GM13976 (cell line): Measurements from ENCODE around the gene KCNC4.

Experiments
- DNase-seq: peaks from one replicate; pipeline ENCODE4 v3.0.0; 2012; ENCODE audit warnings: low spot score
- in situ Hi-C: fragments of 300-500 bp; cut with MboI; formaldehyde crosslinking; loops from one replicate; pipeline ENCODE4 v1.12.0; 2022; ENCODE audit warnings: low sequenced_read_pairs, mixed read lengths, inconsistent platforms; ENCODE audit not compliant: unreplicated experiment
- TF ChIP-seq, protein P1 (sequence below): IDR thresholded peaks from 2 replicates; pipeline ENCODE4 v1.5.1; 2012; ENCODE audit warnings: borderline replicate concordance, mild to moderate bottlenecking; ENCODE audit not compliant: insufficient read depth; ENCODE audit errors: extremely low read depth, missing control alignments, control extremely low read depth

KCNC4 gene

DNA sequence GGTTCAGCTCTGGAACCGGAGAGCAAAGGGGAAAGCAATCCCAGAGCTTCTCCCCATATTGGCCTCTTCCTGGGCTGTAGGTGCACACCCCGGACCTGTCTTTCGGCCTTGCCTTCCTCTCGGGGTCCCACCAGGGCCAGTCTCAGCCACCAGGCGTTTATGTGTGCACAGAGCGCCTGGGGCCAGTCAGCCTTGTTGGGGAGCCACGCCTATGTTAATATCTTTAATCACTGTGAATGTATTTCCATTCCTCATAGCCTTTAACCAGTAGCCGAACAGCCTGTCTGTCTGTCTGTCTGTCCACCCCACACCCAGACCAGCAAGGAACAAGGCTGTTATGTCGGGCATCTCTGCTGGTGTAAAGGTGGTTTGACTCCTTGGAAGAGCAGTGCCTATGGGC is 18.8 kb downstream of the KCNC4 start:
- no peak for DNase-seq
- TF ChIP-seq, protein P1, sequence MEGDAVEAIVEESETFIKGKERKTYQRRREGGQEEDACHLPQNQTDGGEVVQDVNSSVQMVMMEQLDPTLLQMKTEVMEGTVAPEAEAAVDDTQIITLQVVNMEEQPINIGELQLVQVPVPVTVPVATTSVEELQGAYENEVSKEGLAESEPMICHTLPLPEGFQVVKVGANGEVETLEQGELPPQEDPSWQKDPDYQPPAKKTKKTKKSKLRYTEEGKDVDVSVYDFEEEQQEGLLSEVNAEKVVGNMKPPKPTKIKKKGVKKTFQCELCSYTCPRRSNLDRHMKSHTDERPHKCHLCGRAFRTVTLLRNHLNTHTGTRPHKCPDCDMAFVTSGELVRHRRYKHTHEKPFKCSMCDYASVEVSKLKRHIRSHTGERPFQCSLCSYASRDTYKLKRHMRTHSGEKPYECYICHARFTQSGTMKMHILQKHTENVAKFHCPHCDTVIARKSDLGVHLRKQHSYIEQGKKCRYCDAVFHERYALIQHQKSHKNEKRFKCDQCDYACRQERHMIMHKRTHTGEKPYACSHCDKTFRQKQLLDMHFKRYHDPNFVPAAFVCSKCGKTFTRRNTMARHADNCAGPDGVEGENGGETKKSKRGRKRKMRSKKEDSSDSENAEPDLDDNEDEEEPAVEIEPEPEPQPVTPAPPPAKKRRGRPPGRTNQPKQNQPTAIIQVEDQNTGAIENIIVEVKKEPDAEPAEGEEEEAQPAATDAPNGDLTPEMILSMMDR: no peak
- in situ Hi-C loops: no loop called here

DNA sequence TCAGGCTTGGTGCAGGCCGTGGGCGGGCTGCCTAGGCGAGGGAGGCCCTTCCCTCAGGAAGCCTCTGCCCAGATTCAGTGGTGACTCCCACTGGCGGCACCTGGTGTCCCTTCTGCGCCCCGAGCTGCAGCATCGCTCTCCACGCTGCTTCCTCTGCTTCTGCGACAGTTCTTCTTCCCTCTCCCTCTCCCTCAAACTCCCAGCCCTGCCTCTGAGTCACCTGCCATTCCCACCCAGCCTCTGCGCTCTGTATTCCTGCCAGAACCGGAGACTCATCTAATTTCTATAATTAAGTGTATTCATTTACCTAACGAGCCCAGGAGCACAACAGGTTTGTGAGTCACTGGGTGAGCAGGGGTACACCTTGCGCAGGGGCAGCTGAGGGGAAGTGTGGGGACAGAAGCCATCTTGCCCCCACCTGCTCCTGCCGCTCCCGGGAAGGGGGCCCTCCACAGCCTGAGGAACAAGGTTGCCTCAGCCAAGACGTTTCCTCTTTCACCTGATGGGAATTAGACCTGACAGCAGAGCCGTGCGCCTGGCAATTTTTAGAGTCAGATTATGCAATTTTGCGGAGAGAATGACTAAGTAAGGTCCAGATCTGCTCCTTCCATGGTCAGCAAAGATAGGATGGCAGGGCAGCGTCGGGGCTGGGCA is 19.4 kb downstream of the KCNC4 start:
- no peak for DNase-seq
- in situ Hi-C loops: no loop called here
- TF ChIP-seq, protein P1: no peak

DNA sequence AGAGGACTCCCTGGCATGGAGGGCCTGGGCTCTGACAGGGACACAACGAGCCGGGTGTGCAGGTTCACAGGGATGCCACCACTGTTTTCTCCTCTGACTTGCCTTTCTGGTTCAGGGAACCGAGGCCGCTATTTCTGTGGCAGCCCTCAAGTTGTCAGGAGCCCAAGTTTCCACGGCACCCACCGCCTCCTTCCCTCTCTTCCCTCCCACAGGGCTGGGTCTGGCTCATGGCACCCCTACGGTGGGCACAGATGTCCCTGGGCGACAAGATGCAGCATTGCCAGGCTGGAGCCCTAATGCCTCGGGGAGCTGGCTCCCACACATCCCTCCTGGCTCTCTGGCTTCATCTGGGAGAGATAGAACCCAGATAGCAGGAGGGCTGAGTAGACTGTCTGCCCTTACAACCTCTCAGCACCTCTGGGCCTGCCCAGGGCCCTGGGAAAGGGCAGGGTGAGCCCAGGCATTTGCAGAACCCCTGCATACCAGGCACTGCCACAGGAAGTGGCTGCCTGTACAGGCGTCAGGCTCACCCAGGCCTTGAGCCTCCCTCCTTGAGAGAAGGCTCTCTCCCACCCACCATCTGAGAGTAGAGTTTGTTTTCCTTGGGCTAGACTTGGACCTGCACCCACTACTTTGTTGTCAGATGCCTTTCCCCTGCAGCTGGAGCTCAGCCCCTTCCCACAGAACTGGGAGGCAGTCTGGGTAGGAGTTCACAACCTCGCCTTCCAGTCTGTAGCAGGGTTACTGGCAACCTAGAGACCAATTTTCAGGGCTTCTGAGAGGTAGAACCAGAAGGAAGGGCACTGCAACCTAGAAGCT is 20.5 kb downstream of the KCNC4 start:
- TF ChIP-seq, protein P1: no peak
- in situ Hi-C loops: no loop called here
- no peak for DNase-seq

DNA sequence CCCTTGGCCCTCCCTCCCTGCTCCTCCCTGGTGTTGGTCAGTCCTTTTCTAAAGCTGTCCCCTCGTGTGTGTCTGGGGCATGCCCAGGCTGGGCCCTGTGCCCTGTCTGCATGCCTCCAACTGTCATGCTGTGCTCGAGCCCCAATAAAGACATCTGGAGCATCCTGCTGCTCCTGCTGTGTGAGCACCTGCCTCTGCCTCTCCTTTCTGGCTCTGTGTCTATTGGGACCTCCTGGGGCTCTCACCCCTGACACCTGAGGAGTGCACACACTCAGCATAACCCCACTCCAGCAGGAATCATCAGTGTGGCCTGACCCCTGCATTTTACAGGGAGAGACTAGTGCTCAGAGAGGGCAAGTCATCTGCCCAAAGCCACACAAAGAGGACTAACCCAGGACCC is 23.7 kb downstream of the KCNC4 start:
- TF ChIP-seq, protein P1: no peak
- no peak for DNase-seq
- in situ Hi-C loops: no loop called here

DNA sequence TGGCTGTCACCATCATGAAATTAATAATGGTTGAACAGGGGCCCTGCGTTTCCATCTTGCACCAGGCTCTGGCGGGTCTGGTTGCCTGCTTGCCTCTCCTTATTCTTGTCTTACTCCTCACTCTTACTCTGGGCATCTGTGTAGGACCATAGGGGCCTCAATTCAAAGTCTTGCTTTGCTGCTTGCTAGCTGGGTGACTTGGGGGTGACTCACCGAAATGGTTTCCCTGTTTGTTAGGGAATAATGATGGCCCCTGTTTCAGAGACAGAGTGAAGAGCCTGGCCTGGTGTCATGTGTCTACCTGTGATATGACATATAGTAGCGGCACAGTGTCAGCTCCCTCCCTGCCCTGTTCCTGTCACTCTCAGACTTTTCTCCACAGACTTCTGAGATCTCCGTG is 24.6 kb downstream of the KCNC4 start:
- no peak for DNase-seq
- in situ Hi-C loops: no loop called here
- TF ChIP-seq, protein P1: no peak

DNA sequence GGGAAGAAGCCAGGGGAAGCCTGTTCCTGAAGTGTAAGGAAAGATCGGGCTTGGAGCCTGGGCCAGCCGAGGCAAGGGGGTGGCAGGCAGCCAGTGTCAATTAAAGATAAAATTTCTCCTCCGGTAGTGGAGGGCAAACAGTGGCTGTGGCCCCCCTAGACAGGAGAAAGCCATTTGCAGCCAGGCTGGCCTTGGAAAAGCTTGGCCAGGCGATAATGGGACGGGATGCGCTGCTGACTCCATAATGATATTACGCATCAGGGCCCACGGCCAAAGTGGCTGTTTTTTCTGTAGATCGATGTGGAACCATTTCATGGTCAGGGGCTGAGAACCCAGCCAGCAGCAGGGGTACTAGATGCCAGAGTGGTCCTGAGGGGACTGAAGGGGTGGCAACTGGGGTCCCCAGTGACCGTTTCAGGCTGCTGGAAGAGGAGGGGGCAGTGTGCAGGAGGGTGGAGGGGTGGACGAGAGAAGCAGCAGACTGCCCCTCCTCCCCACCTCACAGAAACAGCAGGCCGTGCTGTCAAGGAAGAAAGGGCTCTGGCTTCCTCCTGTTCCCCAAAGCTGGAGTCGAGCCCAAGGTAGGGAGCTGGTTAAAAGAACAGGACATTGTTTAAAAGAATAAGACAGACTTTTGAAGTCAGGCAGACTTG is 25.2 kb downstream of the KCNC4 start:
- in situ Hi-C loops: no loop called here
- TF ChIP-seq, protein P1: no peak
- no peak for DNase-seq
